ENCODE measurements around the gene CNTN5.

The CNTN5 gene

GRCh38 chr11:99693941-99694492, 673.3 kb downstream of the CNTN5 start:
- Histone ChIP-seq H3K4me1 (ENCODE audit: control insufficient read depth, insufficient read depth, low read length) (no peaks in the 10 kb centered on the region), H3K27ac (ENCODE audit: extremely low read depth, low read depth, low read length) (no peak overlapping the region), H3K9me3 (ENCODE audit: control insufficient read depth, insufficient read depth, low read depth, low read length) (no peaks in the 10 kb centered on the region), H3K36me3 (ENCODE audit: control insufficient read depth in 2 of 2, insufficient read depth in 1 of 2, low read length in 2 of 2) (no peaks in the 10 kb centered on the region), H3K4me3 (ENCODE audit: low read depth, low read length) (no peak overlapping the region)
- POLR2A ChIA-PET, result no interaction called here
- CTCF ChIA-PET, result no interaction called here
- TF ChIP-seq ZNF350 (tag by site-specific recombination; IDR thresholded peaks at IDR 0.05) (no peak), ZSCAN23 (tag by site-specific recombination; IDR thresholded peaks at IDR 0.05) (no peak), ZNF16 (tag by site-specific recombination; IDR thresholded peaks at IDR 0.05; ENCODE audit: low read depth) (no peak), ZNF184 (tag by site-specific recombination; IDR thresholded peaks at IDR 0.05) (no peak), GLI4 (tag by site-specific recombination; IDR thresholded peaks at IDR 0.05) (no peak), ZNF518A (tag by site-specific recombination; conservative IDR thresholded peaks at IDR 0.05; ENCODE audit: low read depth) (no peak), ZNF433 (tag by site-specific recombination; IDR thresholded peaks at IDR 0.05; ENCODE audit: low read depth) (no peak)

GRCh38 chr11:99695106-99695505, 674.4 kb downstream of the CNTN5 start:
- Histone ChIP-seq H3K9me3 (ENCODE audit: control insufficient read depth, insufficient read depth, low read depth, low read length) (no peaks in the 10 kb centered on the region), H3K4me3 (ENCODE audit: low read depth, low read length) (no peak overlapping the region), H3K4me1 (ENCODE audit: control insufficient read depth, insufficient read depth, low read length) (no peaks in the 10 kb centered on the region), H3K36me3 (ENCODE audit: control insufficient read depth in 2 of 2, insufficient read depth in 1 of 2, low read length in 2 of 2) (no peaks in the 10 kb centered on the region), H3K27ac (ENCODE audit: extremely low read depth, low read depth, low read length) (no peak overlapping the region)
- TF ChIP-seq ZSCAN4 (tag by site-specific recombination; IDR thresholded peaks at IDR 0.05), result no peak
- TF ChIP-seq ZNF596 (tag by site-specific recombination; IDR thresholded peaks at IDR 0.05), result no peak
- ChIA-PET CTCF (interaction anchor here (0.6 kb wide), 1 partner anchor 954 kb away, joined by 5 read pairs; no protein-coding TSS in a partner anchor), POLR2A (no interaction called here)

GRCh38 chr11:99706848-99707247, 686.1 kb downstream of the CNTN5 start:
- Histone ChIP-seq H3K4me1 (ENCODE audit: control insufficient read depth, insufficient read depth, low read length) (no peaks in the 10 kb centered on the region), H3K36me3 (ENCODE audit: control insufficient read depth in 2 of 2, insufficient read depth in 1 of 2, low read length in 2 of 2) (no peaks in the 10 kb centered on the region), H3K4me3 (ENCODE audit: low read depth, low read length) (no peak overlapping the region), H3K27ac (ENCODE audit: extremely low read depth, low read depth, low read length) (no peak overlapping the region), H3K9me3 (ENCODE audit: control insufficient read depth, insufficient read depth, low read depth, low read length) (no peaks in the 10 kb centered on the region)
- TF ChIP-seq ZNF324 (tag by site-specific recombination; IDR thresholded peaks at IDR 0.05), result no peak
- ChIA-PET CTCF (interaction anchor here (0.6 kb wide), 1 partner anchor 9 kb away, joined by 3 read pairs; no protein-coding TSS in a partner anchor), POLR2A (no interaction called here)

- H3K4me1 ChIP-seq (ENCODE audit: control insufficient read depth, insufficient read depth, low read length), result no peaks in the 10 kb centered on the region
- POLR2A ChIA-PET, result no interaction called here
- H3K9me3 ChIP-seq (ENCODE audit: control insufficient read depth, insufficient read depth, low read depth, low read length), result no peaks in the 10 kb centered on the region
- H3K4me3 ChIP-seq (ENCODE audit: low read depth, low read length), result no peak overlapping the region
- H3K27ac ChIP-seq (ENCODE audit: extremely low read depth, low read depth, low read length), result no peak overlapping the region
- CTCF ChIA-PET, result no interaction called here
- H3K36me3 ChIP-seq (ENCODE audit: control insufficient read depth in 2 of 2, insufficient read depth in 1 of 2, low read length in 2 of 2), result no peaks in the 10 kb centered on the region
- TF ChIP-seq PRDM2 (tag by site-specific recombination; IDR thresholded peaks at IDR 0.05; ENCODE audit: borderline replicate concordance) (no peak), ZNF664 (tag by site-specific recombination; IDR thresholded peaks at IDR 0.05) (no peak), ZNF423 (tag by site-specific recombination; IDR thresholded peaks at IDR 0.05) (no peak)
Measured at GRCh38 chr11:99708928-99709672, 688.4 kb downstream of the CNTN5 start.

Measured in HEK293 (cell line).